K562 (cell line): ENCODE data around the gene FAM53A. TPM values are rescaled to one million over a fixed set of nuclear protein-coding genes. Genes with fewer than 3 reads are reported as not detected.

Experiments used
- ATAC-seq: fragments of 200-7000 bp; cut with Tn5 transposase; 3 replicates; pipeline ENCODE4 v1.9.1; 2020; ENCODE audit warnings: moderate library complexity
- BruUV-seq: library from RNA; stranded (reverse); fragments of 400-500 nt; replicated peaks from 2 replicates; lab custom pipeline; 2021; lab: Mats Ljungman, UMichigan
- CTCF ChIA-PET: fragments of 300-600 bp; formaldehyde crosslinking; extraction: SDS; loops from one replicate; lab custom pipeline; 2021; ENCODE audit warnings: low intra/inter-chr PET ratio; lab: Yijun Ruan, JAX
- POLR2A ChIA-PET: fragments of 300-600, 350-650 bp; sonication (Branson Sonifier 250); formaldehyde crosslinking; extraction: SDS; loops from one replicate; lab custom pipeline; 2021; ENCODE audit warnings: antibody characterized with exemption, inconsistent platforms; lab: Yijun Ruan, JAX
- DNase-seq, 4 experiments: peaks; one replicate each; pipeline versions ENCODE4 v3.0.0 to v3.0.0-alpha.2; 2011 to 2018; ENCODE audit warnings: low spot score in 3 of 4, mixed read lengths in 3 of 4; ENCODE audit errors: extremely low read depth in 1 of 4
- FAIRE-seq: peaks from 2 replicates; lab custom pipeline; 2011; peaks lifted over from hg19 to GRCh38; lab: Jason Lieb, UNC
- H2AFZ ChIP-seq: 2 replicates; pipeline ENCODE4 v1.6.0; 2011; ENCODE audit warnings: low read depth, low read length, control low read depth, inconsistent platforms
- H3K27ac ChIP-seq: fragments of 200-600 bp; 3 replicates; pipeline ENCODE4 v1.8.0; 2011; ENCODE audit warnings: low read depth, mild to moderate bottlenecking, control low read depth, inconsistent platforms, low read length, moderate library complexity, mixed read lengths; ENCODE audit errors: extremely low read depth
- H3K27me3 ChIP-seq, 2 experiments: fragments of 300-600 bp in 1 of 2; 2 replicates in 1 of 2; 3 replicates in 1 of 2; pipeline versions ENCODE4 v1.6.0 to v1.8.0; 2011; ENCODE audit warnings: inconsistent platforms in 2 of 2, low read length in 2 of 2, mild to moderate bottlenecking in 1 of 2, mixed read lengths in 1 of 2, moderate library complexity in 1 of 2; ENCODE audit not compliant: control insufficient read depth in 2 of 2, insufficient read depth in 2 of 2
- H3K36me3 ChIP-seq: fragments of 300-600 bp; 3 replicates; pipeline ENCODE4 v1.8.0; 2011; ENCODE audit warnings: mild to moderate bottlenecking, low read length, inconsistent platforms; ENCODE audit not compliant: control insufficient read depth, insufficient read depth
- H3K4me1 ChIP-seq, 2 experiments: fragments of 200-600 bp in 1 of 2; replicated peaks in 1 of 2; 2 replicates in 1 of 2; 3 replicates in 1 of 2; pipeline versions ENCODE4 v1.5.1 to v1.8.0; 2011; ENCODE audit warnings: inconsistent platforms in 2 of 2, low read length in 2 of 2, mild to moderate bottlenecking in 1 of 2, mixed read lengths in 1 of 2, moderate library complexity in 1 of 2; ENCODE audit not compliant: control insufficient read depth in 2 of 2, insufficient read depth in 2 of 2
- H3K4me2 ChIP-seq: 2 replicates; pipeline ENCODE4 v1.6.1; 2011; ENCODE audit warnings: low read length, control low read depth, inconsistent platforms, mixed read lengths; ENCODE audit not compliant: insufficient read depth
- H3K4me3 ChIP-seq: fragments of 200-600 bp; sonication (generic), shearing (Covaris generic); 2 replicates; pipeline ENCODE4 v1.5.1; 2016; ENCODE audit warnings: control low read depth, inconsistent platforms
- H3K79me2 ChIP-seq: fragments of 200-600 bp; 3 replicates; pipeline ENCODE4 v1.8.0; 2011; ENCODE audit warnings: low read length, inconsistent platforms; ENCODE audit not compliant: control insufficient read depth, insufficient read depth
- H3K9ac ChIP-seq, 2 experiments: 2 replicates each; pipeline versions ENCODE4 v1.6.0 to v1.6.1; 2011; ENCODE audit warnings: low read depth in 2 of 2, low read length in 2 of 2, control low read depth in 1 of 2, inconsistent platforms in 1 of 2, mild to moderate bottlenecking in 1 of 2, mixed read lengths in 1 of 2; ENCODE audit not compliant: insufficient read depth in 1 of 2
- H3K9me1 ChIP-seq: one replicate; pipeline ENCODE4 v1.6.0; 2011; ENCODE audit warnings: inconsistent platforms, mild to moderate bottlenecking, low read length, moderate library complexity; ENCODE audit not compliant: control insufficient read depth, insufficient read depth
- H3K9me3 ChIP-seq: replicated peaks from 2 replicates; pipeline ENCODE4 v1.5.1; 2011; ENCODE audit warnings: low read depth, low read length, inconsistent platforms; ENCODE audit not compliant: control insufficient read depth, insufficient read depth
- H4K20me1 ChIP-seq: replicated peaks from 2 replicates; pipeline ENCODE4 v1.6.1; 2011; ENCODE audit warnings: low read length, inconsistent platforms, mixed read lengths; ENCODE audit not compliant: control insufficient read depth, insufficient read depth
- KDM4B ChIP-seq, 2 experiments: fragments of 450-650 bp in 1 of 2; sonication (generic) in 1 of 2; IDR thresholded peaks; 2 replicates each; pipeline ENCODE4 v1.6.1; 2016 to 2017; ENCODE audit warnings: borderline replicate concordance in 2 of 2, antibody characterized with exemption in 1 of 2, low read depth in 1 of 2, mild to moderate bottlenecking in 1 of 2
- MYC ChIP-seq, 2 experiments: fragments of 250-450 bp in 1 of 2; sonication (Bioruptor Pico) in 1 of 2; IDR thresholded peaks; 2 replicates each; pipeline versions ENCODE4 v1.5.1 to v1.6.1; 2012 to 2021; ENCODE audit warnings: low read depth in 2 of 2, borderline replicate concordance in 1 of 2, improper control_type of control experiment in 1 of 2, low read length in 1 of 2, mild to moderate bottlenecking in 1 of 2, moderate library complexity in 1 of 2
- NR4A1 ChIP-seq, 2 experiments: fragments of 250-450 bp in 1 of 2; fragments of 450-650 bp in 1 of 2; sonication (Bioruptor Pico) in 1 of 2; IDR thresholded peaks; 2 replicates each; pipeline versions ENCODE4 v1.4.0 to v1.6.1; 2016 to 2020; ENCODE audit warnings: mild to moderate bottlenecking in 2 of 2, missing compliant biosample characterization in 1 of 2, missing genetic modification characterization in 1 of 2, moderate library complexity in 1 of 2
- POLR2A ChIP-seq: fragments of 450-650 bp; conservative IDR thresholded peaks from 2 replicates; pipeline ENCODE4 v1.6.1; 2016
- ZNF239 ChIP-seq: fragments of 250-450 bp; sonication (Bioruptor Pico); IDR thresholded peaks from 2 replicates; pipeline ENCODE4 v1.4.0; 2020; ENCODE audit warnings: mild to moderate bottlenecking
- ZNF583 ChIP-seq: fragments of 250-450 bp; sonication (Bioruptor Pico); IDR thresholded peaks from 2 replicates; pipeline ENCODE4 v1.4.0; 2020
- WGBS: fragments of 100-300 bp; shearing (Covaris generic); methylation state at CpG from one replicate; pipeline ENCODE4 v1.1.6; 2016; ENCODE audit warnings: low coverage, mixed read lengths; ENCODE audit not compliant: insufficient coverage; ENCODE audit errors: missing lambda C conversion rate; 5-methylcytosine and 5-hydroxymethylcytosine counted together
- in situ Hi-C: fragments of 300-500 bp; cut with MboI; formaldehyde crosslinking; loops from 4 replicates; pipeline ENCODE4 v1.15.0; 2018; ENCODE audit warnings: inconsistent platforms, mixed read lengths
- intact Hi-C: fragments of 100-400 bp; cut with micrococcal nuclease; formaldehyde crosslinking; loops from 2 replicates; pipeline ENCODE4 v1.14.2; 2022
- polyA plus RNA-seq, 8 experiments: library from polyadenylated mRNA; depleted of rRNA in 4 of 8; stranded (reverse) in 5 of 8; unstranded in 3 of 8; fragments of >200 nt; fragmentation: Nextera tagmentation in 2 of 8; fragmentation: Illumina TruSeq in 1 of 8; extraction: Ambion mirVana in 2 of 8; extraction: Trizol in 1 of 8; gene quantifications; 2 replicates each; pipeline versions ENCODE4 v1.2.1 to v1.2.3, GENCODE V29; 2011 to 2014; ENCODE audit warnings: inconsistent platforms in 1 of 8, missing spikeins in 1 of 8
- total RNA-seq, 7 experiments: library from RNA; depleted of rRNA in 6 of 7; stranded (reverse); fragments of >200 nt in 6 of 7; fragmentation: Illumina TruSeq in 2 of 7; extraction: Trizol in 2 of 7; gene quantifications; 2 replicates each; pipeline versions ENCODE4 v1.2.1 to v1.2.3, GENCODE V29; 2011 to 2021; ENCODE audit warnings: low replicate concordance in 1 of 7
- TF ChIP-seq, protein P1 (sequence below): fragments of 450-650 bp; IDR thresholded peaks from 2 replicates; pipeline ENCODE4 v1.6.1; 2016
- TF ChIP-seq, protein P2 (sequence below): sonication (generic); formaldehyde crosslinking; IDR thresholded peaks from 2 replicates; pipeline ENCODE4 v1.8.0; 2023; ENCODE audit warnings: mild to moderate bottlenecking, missing genetic modification reagents

Gene FAM53A
- total and polyA plus RNA-seq, 9 of the 15 experiments (the other 6 are each of a cell fraction or from before 2014, with no cell fraction given) = 0.53 to 2.7 (median 1.4) TPM; not detected in 2

DNA sequence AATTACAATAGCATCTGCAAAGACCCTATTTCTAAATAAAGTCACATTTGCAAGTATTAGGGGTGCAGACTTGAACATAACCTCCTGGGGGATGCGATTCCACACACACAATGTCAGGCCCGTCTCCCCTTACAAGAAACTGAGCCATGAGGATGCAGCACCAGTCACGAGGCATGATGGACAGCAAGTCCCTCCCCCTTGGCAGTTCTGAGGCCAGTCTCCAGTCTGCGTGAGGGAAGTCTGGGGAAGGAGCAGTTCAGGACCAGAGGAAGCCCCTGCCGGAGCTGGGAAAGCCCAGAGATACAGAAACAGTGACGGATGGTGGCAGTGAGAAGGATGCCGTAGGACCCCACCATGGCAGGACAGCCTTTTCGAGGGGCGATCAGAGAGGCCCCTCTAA, 9.4 kb downstream of the FAM53A start:
- DNase-seq (no peak), FAIRE-seq (no peak), ATAC-seq (no peak)
- TF ChIP-seq ZNF239 (CRISPR knock-in tag) = no peak
- TF ChIP-seq, protein P1, sequence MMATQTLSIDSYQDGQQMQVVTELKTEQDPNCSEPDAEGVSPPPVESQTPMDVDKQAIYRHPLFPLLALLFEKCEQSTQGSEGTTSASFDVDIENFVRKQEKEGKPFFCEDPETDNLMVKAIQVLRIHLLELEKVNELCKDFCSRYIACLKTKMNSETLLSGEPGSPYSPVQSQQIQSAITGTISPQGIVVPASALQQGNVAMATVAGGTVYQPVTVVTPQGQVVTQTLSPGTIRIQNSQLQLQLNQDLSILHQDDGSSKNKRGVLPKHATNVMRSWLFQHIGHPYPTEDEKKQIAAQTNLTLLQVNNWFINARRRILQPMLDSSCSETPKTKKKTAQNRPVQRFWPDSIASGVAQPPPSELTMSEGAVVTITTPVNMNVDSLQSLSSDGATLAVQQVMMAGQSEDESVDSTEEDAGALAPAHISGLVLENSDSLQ = peak; percentile 79
- no peak for TF ChIP-seq MYC (IDR thresholded peaks at IDR 0.05; ENCODE audit: low read depth, low read length)
- TF ChIP-seq MYC (CRISPR knock-in tag; IDR thresholded peaks at IDR 0.05; ENCODE audit: borderline replicate concordance, low read depth) = no peak
- no peak for TF ChIP-seq ZNF583 (CRISPR knock-in tag)
- TF ChIP-seq POLR2A = no peak
- TF ChIP-seq NR4A1 (CRISPR knock-in tag; IDR thresholded peaks at IDR 0.05) = no peak
- TF ChIP-seq NR4A1 (tag; IDR thresholded peaks at IDR 0.05) = no peak
- no peak for TF ChIP-seq KDM4B (IDR thresholded peaks at IDR 0.05; ENCODE audit: borderline replicate concordance in 2 of 2, low read depth in 1 of 2)
- TF ChIP-seq, protein P2, sequence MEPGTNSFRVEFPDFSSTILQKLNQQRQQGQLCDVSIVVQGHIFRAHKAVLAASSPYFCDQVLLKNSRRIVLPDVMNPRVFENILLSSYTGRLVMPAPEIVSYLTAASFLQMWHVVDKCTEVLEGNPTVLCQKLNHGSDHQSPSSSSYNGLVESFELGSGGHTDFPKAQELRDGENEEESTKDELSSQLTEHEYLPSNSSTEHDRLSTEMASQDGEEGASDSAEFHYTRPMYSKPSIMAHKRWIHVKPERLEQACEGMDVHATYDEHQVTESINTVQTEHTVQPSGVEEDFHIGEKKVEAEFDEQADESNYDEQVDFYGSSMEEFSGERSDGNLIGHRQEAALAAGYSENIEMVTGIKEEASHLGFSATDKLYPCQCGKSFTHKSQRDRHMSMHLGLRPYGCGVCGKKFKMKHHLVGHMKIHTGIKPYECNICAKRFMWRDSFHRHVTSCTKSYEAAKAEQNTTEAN (CRISPR knock-in tag) = no peak
- H3K4me1 ChIP-seq = peaks cover 15 to 50% of the 10 kb centered on the region in 2 experiments
- intact Hi-C loops (no loop called here), in situ Hi-C loops (no loop called here)
- no peak overlapping the region for H3K4me3 ChIP-seq
- H3K9me1 ChIP-seq = no peaks in the 10 kb centered on the region
- H3K27ac ChIP-seq = no peak overlapping the region
- H4K20me1 ChIP-seq = no peaks in the 10 kb centered on the region
- peak overlapping the region in 1 of 2 experiments; percentile 69; a peak in 1 of 4 replicates for H3K9ac ChIP-seq
- H3K36me3 ChIP-seq = no peaks in the 10 kb centered on the region
- ChIA-PET POLR2A (interaction anchor here (1.0 to 1.1 kb wide), 2 partner anchors 15 to 259 kb away, joined by 3 read pairs; no protein-coding TSS in a partner anchor), CTCF (no interaction called here)
- no peaks in the 10 kb centered on the region for H3K9me3 ChIP-seq
- H2AFZ ChIP-seq = no peak overlapping the region
- H3K27me3 ChIP-seq = no peaks in the 10 kb centered on the region
- H3K4me2 ChIP-seq = no peak overlapping the region
- BruUV-seq = no TSS peak
- 42% methylated on average over 9 of the region's 9 CpGs for WGBS
- no peaks in the 10 kb centered on the region for H3K79me2 ChIP-seq
